Coronary artery (tissue), 2 donors: Measurements from ENCODE around the gene DNAH8.

ENCODE experiments used
- DNase-seq: peaks from one replicate; pipeline ENCODE4 v3.0.0-alpha.2; 2017; ENCODE audit warnings: low spot score
- H3K27ac ChIP-seq, 2 donors: fragments of 200-600 bp; sonication (generic); one replicate each; pipeline ENCODE4 v1.5.1; 2016 to 2019
- H3K4me3 ChIP-seq: fragments of 200-600 bp; sonication (generic); 2 replicates; pipeline ENCODE4 v1.5.1; 2016; ENCODE audit warnings: mild to moderate bottlenecking, moderate library complexity
- TF ChIP-seq, protein P1 (sequence below): fragments of 200-600 bp; sonication (generic); IDR thresholded peaks from one replicate; pipeline ENCODE4 v1.5.1; 2019; ENCODE audit warnings: antibody characterized with exemption

The DNAH8 gene

DNA sequence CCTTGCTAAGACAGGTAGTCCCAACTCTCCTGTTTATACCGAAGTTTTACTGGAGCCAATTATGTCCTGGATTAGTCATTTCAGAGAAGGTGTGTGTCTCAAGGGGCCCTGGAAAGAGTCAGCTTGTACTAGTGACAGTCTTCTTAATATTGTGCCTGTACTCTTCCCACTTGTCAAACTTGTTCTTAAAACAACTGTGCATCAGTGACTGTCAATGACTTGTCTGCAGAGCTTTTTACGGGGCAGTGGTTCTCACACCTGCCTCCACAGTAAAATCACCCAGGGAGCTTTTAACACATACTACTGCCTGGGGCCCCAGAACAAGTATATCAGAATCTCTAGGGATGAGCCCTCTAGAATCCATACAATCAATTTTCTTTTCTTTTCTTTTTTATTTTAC lies 305.0 kb downstream of the DNAH8 start:
- no peak overlapping the region for H3K4me3 ChIP-seq
- no peak overlapping the region for H3K27ac ChIP-seq
- DNase-seq = no peak
- TF ChIP-seq, protein P1, sequence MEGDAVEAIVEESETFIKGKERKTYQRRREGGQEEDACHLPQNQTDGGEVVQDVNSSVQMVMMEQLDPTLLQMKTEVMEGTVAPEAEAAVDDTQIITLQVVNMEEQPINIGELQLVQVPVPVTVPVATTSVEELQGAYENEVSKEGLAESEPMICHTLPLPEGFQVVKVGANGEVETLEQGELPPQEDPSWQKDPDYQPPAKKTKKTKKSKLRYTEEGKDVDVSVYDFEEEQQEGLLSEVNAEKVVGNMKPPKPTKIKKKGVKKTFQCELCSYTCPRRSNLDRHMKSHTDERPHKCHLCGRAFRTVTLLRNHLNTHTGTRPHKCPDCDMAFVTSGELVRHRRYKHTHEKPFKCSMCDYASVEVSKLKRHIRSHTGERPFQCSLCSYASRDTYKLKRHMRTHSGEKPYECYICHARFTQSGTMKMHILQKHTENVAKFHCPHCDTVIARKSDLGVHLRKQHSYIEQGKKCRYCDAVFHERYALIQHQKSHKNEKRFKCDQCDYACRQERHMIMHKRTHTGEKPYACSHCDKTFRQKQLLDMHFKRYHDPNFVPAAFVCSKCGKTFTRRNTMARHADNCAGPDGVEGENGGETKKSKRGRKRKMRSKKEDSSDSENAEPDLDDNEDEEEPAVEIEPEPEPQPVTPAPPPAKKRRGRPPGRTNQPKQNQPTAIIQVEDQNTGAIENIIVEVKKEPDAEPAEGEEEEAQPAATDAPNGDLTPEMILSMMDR = no peak

DNA sequence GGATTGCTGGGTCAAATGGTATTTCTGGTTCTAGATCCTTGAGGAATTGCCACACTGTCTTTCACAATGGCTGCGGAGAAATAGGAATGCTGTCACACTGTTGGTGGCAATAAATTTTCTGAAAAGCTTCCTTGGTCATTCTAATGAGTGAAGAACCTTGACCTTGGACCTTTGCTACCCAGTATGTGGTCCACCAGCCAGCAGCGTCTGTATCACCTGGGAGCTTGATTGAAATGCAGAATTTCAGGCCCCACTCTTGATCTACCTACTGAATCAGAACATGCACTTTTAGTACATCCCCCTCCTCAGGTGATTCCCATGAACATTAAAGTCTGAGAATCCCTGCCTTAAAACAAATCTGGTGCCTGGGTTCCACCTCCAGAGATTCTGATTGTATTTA lies 305.9 kb downstream of the DNAH8 start:
- H3K27ac ChIP-seq = no peak overlapping the region
- TF ChIP-seq, protein P1 = no peak
- no peak for DNase-seq
- H3K4me3 ChIP-seq = no peak overlapping the region

DNA sequence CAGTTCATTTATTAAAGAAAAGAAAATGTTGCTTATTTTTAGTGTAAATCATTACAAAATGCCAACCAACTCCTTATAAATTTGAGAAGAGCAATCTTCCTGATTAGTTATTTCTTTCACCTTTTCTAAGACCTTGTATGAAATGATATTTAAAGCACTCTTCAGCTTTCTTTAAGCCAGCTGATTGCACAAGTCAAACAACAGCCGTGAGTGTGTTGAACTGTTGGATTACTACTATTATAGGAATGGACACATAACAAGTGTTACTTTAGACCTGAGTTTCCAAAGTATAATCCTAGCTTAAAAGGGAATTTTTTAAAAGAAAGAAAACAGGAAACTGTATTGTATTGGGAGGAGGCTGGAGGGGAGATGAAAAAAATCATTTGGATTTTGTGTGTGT lies 306.7 kb downstream of the DNAH8 start:
- no peak for DNase-seq
- TF ChIP-seq, protein P1 = no peak
- H3K27ac ChIP-seq = no peak overlapping the region
- no peak overlapping the region for H3K4me3 ChIP-seq

DNA sequence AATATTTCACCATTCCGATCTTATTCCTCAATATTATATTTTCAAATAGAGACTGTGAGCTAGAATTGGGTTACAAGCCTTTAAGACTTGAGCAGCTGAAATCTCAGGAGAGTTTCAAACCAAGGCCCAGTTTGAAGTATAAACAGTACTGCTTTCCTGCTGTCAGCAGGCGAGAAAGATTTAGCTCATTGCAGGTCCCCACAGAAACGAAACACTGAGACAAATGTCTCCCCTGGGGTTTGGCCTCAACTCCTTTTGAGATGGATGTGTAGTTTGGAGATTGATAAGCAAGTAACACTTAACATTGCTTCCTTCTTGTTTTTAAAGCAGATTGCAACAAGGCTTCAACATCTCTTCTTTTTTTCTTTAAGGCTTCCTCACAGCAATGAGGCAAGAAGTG lies 311.1 kb downstream of the DNAH8 start:
- TF ChIP-seq, protein P1 = no peak
- H3K4me3 ChIP-seq = no peak overlapping the region
- H3K27ac ChIP-seq = no peak overlapping the region
- DNase-seq = no peak

DNA sequence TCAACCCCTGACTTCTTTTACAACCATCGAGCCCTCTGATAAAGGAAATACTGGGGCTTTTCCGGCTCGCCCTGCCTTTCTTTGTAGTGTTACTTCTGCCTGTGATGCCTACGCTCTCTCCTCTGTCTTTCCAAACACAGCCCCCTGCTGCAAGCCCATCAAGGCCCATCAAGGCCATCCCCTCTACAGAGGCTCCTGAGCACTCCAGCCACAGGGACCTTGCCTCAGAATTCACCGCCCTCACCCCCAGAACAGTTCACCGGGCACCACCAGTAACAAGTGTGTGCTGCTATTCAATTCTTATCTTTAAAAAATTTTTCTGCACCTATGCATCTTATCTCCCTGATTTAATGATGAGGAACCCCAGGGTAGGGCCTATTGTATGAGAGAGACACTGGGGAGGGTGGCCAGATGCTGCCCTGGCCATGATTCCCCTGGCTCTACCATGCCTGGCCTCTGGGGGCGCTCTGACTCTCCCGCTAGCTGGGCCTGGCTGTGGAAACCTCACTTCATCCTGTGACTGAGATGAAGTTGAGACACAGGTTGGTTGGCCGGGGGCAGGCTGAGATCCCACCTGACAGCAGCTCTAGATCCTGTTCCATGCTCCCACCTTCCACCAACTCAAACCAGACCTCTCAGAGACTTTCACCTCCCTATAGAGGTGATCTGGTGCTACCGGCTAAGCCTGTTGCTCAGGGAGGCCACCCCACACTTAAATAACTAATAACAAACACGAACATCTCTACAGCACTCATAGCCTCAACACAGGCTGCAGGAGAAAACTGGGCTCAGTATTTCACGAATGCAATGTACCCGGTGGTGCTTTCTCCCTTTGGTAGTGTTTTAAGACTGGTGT lies 314.3 kb downstream of the DNAH8 start:
- no peak overlapping the region for H3K4me3 ChIP-seq
- H3K27ac ChIP-seq = no peak overlapping the region
- TF ChIP-seq, protein P1 = no peak
- DNase-seq = no peak

DNA sequence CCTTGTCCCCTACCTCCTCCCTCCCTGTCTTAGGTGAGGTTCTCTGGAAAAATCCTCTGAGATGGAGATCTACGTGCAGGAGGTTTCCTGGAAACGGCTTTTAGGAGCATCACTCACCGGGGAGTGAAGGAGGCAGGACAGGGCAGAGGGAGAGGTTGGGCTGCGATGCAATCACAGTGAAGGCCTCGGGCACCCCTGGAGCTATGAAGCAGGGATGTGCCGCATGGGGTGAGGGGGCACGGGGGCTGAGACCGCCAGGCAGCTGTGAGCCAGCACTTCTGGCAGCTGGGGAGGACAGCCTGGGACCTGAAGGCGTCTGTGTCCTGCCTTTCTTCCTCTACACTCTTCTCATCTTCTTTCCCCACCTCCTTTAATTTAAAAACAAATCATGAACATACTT lies 320.6 kb downstream of the DNAH8 start:
- DNase-seq = no peak
- no peak overlapping the region for H3K4me3 ChIP-seq
- TF ChIP-seq, protein P1 = no peak
- H3K27ac ChIP-seq = no peak overlapping the region

DNA sequence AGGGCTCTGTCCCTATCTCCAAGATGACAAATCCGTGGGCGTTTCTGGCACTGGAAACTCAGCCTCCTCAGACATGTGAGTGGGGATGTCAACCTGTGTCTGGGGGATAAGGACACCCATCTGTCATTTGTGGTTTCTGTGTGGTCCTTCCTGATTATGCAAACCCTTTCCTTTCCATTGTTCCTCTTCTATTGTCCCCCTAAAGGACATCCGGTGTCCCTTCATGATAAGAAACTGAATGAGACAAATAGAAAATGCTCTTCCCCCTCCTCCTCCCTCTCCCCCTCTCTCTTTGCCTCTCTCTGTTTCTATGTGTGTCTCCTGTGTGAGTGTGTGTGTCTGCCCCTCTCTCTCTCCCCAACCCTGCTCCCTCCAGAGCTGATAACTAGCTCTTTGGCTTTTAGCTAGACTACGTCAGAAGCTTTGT lies 322.0 kb downstream of the DNAH8 start:
- DNase-seq = no peak
- no peak overlapping the region for H3K27ac ChIP-seq
- H3K4me3 ChIP-seq = no peak overlapping the region
- TF ChIP-seq, protein P1 = no peak
